GM21447 (cell line): ENCODE results near the gene CD160.
"Not testable (repeated sequence)": the region's sequence is repeated elsewhere in the genome, so short reads cannot be mapped to it uniquely, and the experiment has no call there.

Experiments
- ATAC-seq: cut with Tn5 transposase; IDR thresholded peaks from one replicate; pipeline ENCODE4 v1.9.1; 2021; ENCODE audit not compliant: unreplicated experiment

CD160 gene

GRCh38 chr1:145708063-145708462, 11.2 kb upstream of the CD160 start:
- no peak for ATAC-seq

DNA sequence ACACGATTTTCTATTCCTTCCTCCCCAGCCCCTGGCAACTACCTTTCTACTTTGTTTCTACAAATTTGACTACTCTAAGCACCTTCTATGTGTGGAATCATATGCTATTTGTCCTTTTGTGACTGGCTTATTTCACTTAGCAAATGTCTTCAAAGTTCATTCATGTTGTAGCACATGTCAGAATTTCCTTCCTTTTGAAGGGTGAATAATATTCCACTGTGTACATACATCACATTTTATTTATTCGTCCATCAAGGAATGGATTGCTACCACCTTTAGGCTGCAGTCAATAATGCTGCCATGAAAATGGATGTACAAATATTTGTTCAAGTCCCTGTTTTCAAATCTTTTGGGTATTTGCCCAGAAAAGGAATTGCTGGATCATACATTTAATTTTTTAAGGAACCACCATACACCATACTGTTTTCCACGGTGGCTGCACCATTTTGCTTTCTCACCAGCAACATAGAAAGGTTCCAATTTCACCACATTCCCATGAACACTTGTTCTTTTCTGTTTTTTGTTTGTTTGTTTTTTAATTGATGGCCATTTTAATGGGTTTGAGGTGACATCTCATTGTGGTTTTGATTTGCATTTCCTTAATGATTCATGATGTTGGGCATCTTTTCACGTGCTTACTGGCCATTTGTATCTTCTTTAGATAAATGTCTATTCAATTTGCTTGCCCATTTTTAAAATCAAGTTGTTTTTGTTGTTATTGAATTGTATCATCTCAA, 8.8 kb upstream of the CD160 start:
- no peak for ATAC-seq

- no peak for ATAC-seq
These were observed 8.1 kb upstream of the CD160 start for GRCh38 chr1:145711213-145711651.

DNA sequence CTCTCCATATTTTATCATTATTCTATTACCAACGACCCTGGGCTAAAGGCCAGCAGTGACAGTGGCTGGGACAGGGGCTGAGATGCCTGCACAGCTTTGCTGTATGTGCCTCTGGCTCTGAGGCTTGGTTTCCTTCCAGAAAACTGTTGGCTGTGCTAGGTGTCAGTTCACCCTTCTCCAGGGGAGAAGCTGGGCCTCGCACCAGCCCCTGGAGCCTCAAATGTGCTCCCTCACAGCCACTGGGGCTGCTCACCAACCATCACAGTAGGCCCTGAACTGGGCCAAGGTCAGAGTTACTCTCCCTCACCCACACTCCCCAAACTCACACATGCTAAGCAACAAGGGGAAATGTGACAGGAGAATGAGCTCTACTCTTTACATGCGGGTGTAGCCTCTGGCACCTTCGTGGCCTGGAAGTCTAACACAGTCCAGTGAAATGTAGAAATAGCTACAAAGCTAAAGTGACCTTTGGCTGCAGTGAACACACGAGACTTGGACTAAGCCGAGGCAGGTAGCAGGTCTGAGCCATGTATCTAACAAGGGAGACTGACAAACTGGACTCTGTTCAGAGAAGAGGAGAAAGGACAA, 4.7 kb upstream of the CD160 start:
- ATAC-seq = no peak

- ATAC-seq = no peak
These were observed 2.5 kb upstream of the CD160 start for GRCh38 chr1:145716641-145717345.

DNA sequence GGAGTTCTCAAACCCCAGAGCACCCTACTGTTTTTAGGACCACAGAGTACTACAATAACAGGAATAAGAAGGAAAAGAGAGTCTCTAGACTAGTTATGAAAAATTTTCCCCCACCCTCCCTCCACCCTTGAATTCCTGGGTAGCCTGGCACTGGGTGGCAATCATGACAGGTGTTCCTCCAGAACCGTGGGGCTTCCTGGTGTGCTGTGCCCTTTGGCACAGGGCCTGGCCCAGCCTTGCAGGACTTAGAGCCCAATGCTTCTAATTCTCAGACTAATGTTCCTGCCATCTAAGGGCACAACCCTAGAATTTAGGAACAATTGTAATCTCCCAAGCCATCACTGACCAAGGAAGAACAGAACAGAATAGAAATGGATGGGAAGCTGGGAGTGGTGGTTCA, 1.5 kb upstream of the CD160 start:
- ATAC-seq = no peak

DNA sequence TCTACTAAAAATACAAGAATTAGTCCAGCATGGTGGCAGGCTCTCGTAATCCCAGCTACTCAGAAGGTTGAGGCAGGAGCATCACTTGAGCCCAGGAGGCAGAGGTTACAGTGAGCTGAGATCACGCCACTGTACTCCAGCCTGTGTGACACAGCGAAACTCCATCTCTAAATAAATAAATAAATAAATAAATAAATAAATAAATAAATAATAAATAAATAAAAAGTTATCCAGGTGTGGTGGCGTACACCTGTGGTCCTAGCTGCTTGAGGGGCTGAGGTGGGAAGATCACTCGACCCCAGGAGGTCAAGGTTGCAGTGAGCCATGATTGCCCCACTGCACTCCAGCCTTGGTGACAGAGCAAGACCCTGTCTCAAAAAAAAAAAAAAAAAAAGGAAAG, 834 bp upstream of the CD160 start:
- not testable (repeated sequence) for ATAC-seq

DNA sequence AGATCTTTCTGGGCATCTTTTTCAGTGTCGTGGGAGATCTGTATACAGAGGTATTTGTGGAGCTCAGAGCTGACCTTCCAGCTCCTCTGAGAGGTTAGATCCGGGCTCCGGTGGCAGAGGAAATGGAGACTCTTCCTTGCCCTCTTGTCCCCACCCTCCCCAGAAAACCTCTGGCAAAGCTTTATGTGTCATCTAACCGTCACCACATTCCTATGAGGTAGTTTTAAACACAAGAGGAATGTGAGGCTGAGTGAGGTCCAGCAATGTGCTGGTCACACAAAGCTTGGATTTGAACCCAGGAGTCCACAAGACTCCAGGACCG, 1.2 kb downstream of the CD160 start:
- no peak for ATAC-seq

- peak; percentile 50 for ATAC-seq
These were observed 1.8 kb downstream of the CD160 start for GRCh38 chr1:145720878-145721671.

GRCh38 chr1:145726193-145726592, 6.9 kb downstream of the CD160 start:
- not testable (repeated sequence) for ATAC-seq

DNA sequence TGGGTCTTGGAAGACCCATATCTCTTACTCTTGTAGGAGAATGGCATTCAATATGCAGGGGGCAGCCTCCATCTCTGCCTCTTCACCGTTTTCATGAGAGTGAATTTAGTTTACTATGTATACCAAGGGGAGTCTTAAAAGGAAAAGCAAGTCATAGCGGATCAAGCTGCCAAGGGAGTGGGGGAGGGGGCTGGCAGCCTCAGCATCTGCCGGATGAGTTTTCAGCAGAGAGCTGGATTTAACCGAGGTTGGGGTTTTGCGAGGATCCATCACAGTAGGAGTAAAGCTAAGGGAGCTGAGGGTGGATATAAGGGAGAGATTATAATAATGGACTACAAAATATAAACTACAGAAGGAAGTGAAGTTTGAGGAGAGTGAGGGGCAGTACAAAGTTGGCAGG, 9.9 kb downstream of the CD160 start:
- ATAC-seq = no peak

GRCh38 chr1:145729666-145730436, 10.6 kb downstream of the CD160 start:
- no peak for ATAC-seq

- no peak for ATAC-seq
These were observed 11.2 kb downstream of the CD160 start for GRCh38 chr1:145730467-145730866.

DNA sequence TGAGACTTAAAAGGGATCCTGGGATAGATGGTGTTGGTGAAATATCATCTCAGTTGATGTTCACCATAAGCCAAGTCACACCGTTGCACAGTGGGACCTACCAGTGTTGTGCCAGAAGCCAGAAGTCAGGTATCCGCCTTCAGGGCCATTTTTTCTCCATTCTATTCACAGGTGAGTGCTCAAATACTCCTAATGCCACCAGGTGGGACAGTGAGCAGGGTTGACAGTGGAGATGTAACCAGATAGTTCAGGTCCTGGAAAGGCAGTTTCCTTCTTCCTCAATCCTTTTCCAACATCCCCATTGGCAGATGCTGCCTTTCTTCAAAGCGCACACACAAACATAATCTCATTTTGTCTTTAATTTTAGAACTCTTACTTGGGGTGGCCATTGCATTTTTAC, 11.6 kb downstream of the CD160 start:
- ATAC-seq = no peak

GRCh38 chr1:145736191-145736590, 16.9 kb downstream of the CD160 start:
- ATAC-seq = no peak

DNA sequence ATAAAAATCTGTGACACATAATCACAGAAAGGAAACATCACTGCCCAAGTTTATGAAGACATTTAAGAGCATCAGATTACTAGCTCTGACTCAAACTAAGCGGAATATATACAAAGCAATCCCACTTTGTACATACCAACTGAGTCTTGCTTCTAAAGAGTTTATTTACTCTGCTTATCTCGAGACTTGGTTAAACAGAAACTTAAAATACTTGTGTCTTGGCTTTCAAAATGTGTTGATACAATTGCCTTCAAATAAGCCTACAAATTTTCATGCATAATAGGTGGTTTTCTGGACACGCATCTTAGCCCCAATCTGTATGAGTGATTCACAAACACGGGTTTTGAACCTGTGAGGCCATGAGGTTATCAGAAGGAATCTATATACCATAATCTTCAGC, 21.0 kb downstream of the CD160 start:
- no peak for ATAC-seq

GRCh38 chr1:145747398-145748247, 28.3 kb downstream of the CD160 start:
- no peak for ATAC-seq

GRCh38 chr1:145750426-145750825, 31.1 kb downstream of the CD160 start:
- no peak for ATAC-seq

DNA sequence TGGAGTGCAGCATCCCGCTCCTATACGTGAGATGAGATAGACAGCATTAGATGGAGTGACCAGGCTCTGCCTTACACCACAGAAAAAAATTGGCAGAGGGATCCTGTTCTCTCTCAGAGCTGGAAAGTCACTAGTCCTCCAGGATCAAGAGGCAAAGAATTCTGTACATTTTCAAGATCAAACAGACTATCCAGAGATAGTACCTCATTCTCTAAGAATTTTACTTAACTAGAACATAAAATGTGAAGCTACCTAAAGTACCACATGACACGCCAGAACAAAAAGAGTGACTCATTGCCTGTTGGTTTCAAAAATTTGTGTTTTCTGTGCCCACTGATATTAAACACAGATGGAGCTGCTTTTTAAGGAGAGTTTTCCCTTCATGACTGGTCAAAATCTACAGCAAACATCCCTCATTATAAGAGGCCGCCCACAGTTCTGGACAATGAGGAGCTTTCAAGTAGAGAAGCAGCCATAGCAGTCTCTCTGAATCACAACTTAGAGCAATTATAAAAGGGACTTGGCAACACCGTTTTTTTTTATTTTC, 32.3 kb downstream of the CD160 start:
- ATAC-seq = no peak

DNA sequence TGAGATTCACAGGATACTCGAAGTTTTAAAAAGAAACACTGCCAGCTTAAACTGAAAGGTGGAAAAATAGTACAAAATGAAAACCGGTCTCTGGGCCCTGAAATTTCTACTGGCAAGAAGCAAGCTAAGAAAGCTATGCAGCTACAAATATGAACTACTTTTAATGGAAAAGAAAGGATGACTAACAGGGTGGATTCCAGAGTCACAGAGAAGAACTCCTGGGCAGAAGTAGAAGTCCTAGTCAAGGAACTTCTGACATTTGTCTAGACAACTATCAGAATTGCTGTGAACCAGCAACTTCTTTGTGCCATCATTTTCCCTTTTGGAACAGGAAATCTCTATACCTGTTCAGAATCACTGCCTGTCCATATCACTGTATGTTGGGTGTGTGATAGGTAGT, 38.1 kb downstream of the CD160 start:
- ATAC-seq = no peak
